ENCODE results near the gene AP1M1.
A peak's percentile ranks its signal among the peaks of the same experiment; 100 is the strongest.

Gene AP1M1

GRCh38 chr19:16201011-16201391 lies 3.3 kb downstream of the AP1M1 start:
- no peak for DNase-seq (ENCODE audit: low spot score)
- no peak for TF ChIP-seq CTCF (conservative IDR thresholded peaks at IDR 0.05; ENCODE audit: low read depth)
- peak overlapping the region; percentile 81 for H3K27ac ChIP-seq
- POLR2A ChIA-PET (ENCODE audit: low non-redundant PET) = no interaction called here
- CTCF ChIA-PET = no interaction called here

GRCh38 chr19:16202320-16203255 lies 4.9 kb downstream of the AP1M1 start:
- CTCF ChIA-PET = no interaction called here
- POLR2A ChIA-PET (ENCODE audit: low non-redundant PET) = no interaction called here
- DNase-seq (ENCODE audit: low spot score) = no peak
- peak overlapping the region; percentile 13; the same call in 1 of the 2 replicates for H3K27ac ChIP-seq
- no peak for TF ChIP-seq CTCF (conservative IDR thresholded peaks at IDR 0.05; ENCODE audit: low read depth)

- peak overlapping the region; percentile 2; the same call in 1 of the 2 replicates for H3K27ac ChIP-seq
- DNase-seq (ENCODE audit: low spot score) = no peak
- ChIA-PET POLR2A (ENCODE audit: low non-redundant PET) (no interaction called here), CTCF (no interaction called here)
- TF ChIP-seq CTCF (conservative IDR thresholded peaks at IDR 0.05; ENCODE audit: low read depth) = no peak
Measured at GRCh38 chr19:16203256-16204004, 5.7 kb downstream of the AP1M1 start.

- CTCF ChIA-PET = no interaction called here
- no peak for TF ChIP-seq CTCF (conservative IDR thresholded peaks at IDR 0.05; ENCODE audit: low read depth)
- peak overlapping the region; percentile 2; the same call in 1 of the 2 replicates for H3K27ac ChIP-seq
- POLR2A ChIA-PET (ENCODE audit: low non-redundant PET) = no interaction called here
- DNase-seq (ENCODE audit: low spot score) = no peak
Measured at GRCh38 chr19:16204005-16204294, 6.2 kb downstream of the AP1M1 start.

GRCh38 chr19:16205205-16206045 lies 7.7 kb downstream of the AP1M1 start:
- TF ChIP-seq CTCF (conservative IDR thresholded peaks at IDR 0.05; ENCODE audit: low read depth) = no peak
- CTCF ChIA-PET = no interaction called here
- POLR2A ChIA-PET (ENCODE audit: low non-redundant PET) = no interaction called here
- H3K27ac ChIP-seq = 0 out of 2 replicates have a peak overlapping the region, but pooled peaks have one; percentile 0
- DNase-seq (ENCODE audit: low spot score) = no peak

GRCh38 chr19:16206046-16206605 lies 8.4 kb downstream of the AP1M1 start:
- CTCF ChIA-PET = no interaction called here
- no peak for TF ChIP-seq CTCF (conservative IDR thresholded peaks at IDR 0.05; ENCODE audit: low read depth)
- POLR2A ChIA-PET (ENCODE audit: low non-redundant PET) = no interaction called here
- H3K27ac ChIP-seq = 0 out of 2 replicates have a peak overlapping the region, but pooled peaks have one; percentile 0
- no peak for DNase-seq (ENCODE audit: low spot score)

All from RWPE1 (cell line).